Stimulated activated CD4-positive, alpha-beta T cell treated with anti-CD3 and anti-CD28 coated beads, Interleukin-15, amount 100 ng/mL, for 24 hours (primary cell): ENCODE results near the gene PPP2R5C.

Source experiments
- DNase-seq: peaks from one replicate; pipeline ENCODE4 v3.0.0-alpha.2; 2020

Gene PPP2R5C

GRCh38 chr14:101894365-101895081 is 133.0 kb downstream of the PPP2R5C start:
- DNase-seq, result no peak

GRCh38 chr14:101895256-101895655 is 133.7 kb downstream of the PPP2R5C start:
- no peak for DNase-seq

GRCh38 chr14:101897326-101897725 is 135.8 kb downstream of the PPP2R5C start:
- no peak for DNase-seq

- DNase-seq, result no peak
These were observed 136.9 kb downstream of the PPP2R5C start for GRCh38 chr14:101898416-101898815.

- no peak for DNase-seq
These were observed 137.8 kb downstream of the PPP2R5C start for GRCh38 chr14:101899263-101899662.

- no peak for DNase-seq
These were observed 138.7 kb downstream of the PPP2R5C start for GRCh38 chr14:101900253-101900652.

GRCh38 chr14:101903111-101903561 is 141.6 kb downstream of the PPP2R5C start:
- no peak for DNase-seq

- DNase-seq, result no peak
These were observed 144.1 kb downstream of the PPP2R5C start for GRCh38 chr14:101905614-101906013.

- no peak for DNase-seq
These were observed 145.1 kb downstream of the PPP2R5C start for GRCh38 chr14:101906645-101907044.

GRCh38 chr14:101907619-101908018 is 146.1 kb downstream of the PPP2R5C start:
- no peak for DNase-seq

- no peak for DNase-seq
These were observed 147.3 kb downstream of the PPP2R5C start for GRCh38 chr14:101908795-101909194.

GRCh38 chr14:101909371-101910096 is 148.0 kb downstream of the PPP2R5C start:
- DNase-seq, result no peak

- no peak for DNase-seq
These were observed 151.3 kb downstream of the PPP2R5C start for GRCh38 chr14:101912841-101913240.

GRCh38 chr14:101914083-101914482 is 152.6 kb downstream of the PPP2R5C start:
- DNase-seq, result no peak

GRCh38 chr14:101915871-101916815 is 154.6 kb downstream of the PPP2R5C start:
- no peak for DNase-seq

- DNase-seq, result no peak
These were observed 155.4 kb downstream of the PPP2R5C start for GRCh38 chr14:101916816-101917412.

GRCh38 chr14:101917413-101918017 is 156.0 kb downstream of the PPP2R5C start:
- no peak for DNase-seq

GRCh38 chr14:101918065-101918989 is 156.8 kb downstream of the PPP2R5C start:
- no peak for DNase-seq

- no peak for DNase-seq
These were observed 158.8 kb downstream of the PPP2R5C start for GRCh38 chr14:101920271-101920670.

GRCh38 chr14:101922866-101923265 is 161.4 kb downstream of the PPP2R5C start:
- DNase-seq, result no peak

GRCh38 chr14:101925152-101925551 is 163.6 kb downstream of the PPP2R5C start:
- no peak for DNase-seq
